OCI-LY7 (cell line): Measurements from ENCODE around the gene UBP1.

Experiments used
- CTCF ChIP-seq: fragments of 200-600 bp; sonication (generic); conservative IDR thresholded peaks from 2 replicates; pipeline ENCODE4 v1.5.1; 2014; ENCODE audit warnings: mild to moderate bottlenecking, antibody characterized with exemption, low read length, moderate library complexity, mixed read lengths
- EZH2phosphoT487 ChIP-seq: fragments of 200-600 bp; sonication (generic); IDR thresholded peaks from 2 replicates; pipeline ENCODE4 v1.6.1; 2018; ENCODE audit warnings: low read depth, borderline replicate concordance, mild to moderate bottlenecking, mixed run types, antibody characterized with exemption, low read length, moderate library complexity, mixed read lengths

- TF ChIP-seq EZH2phosphoT487 (no peak), CTCF (no peak)
Measured at GRCh38 chr3:33428734-33429133, 11.5 kb downstream of the UBP1 start.
